GM18508 (cell line): ENCODE data around the gene ZNF280D.

Source experiments
- ATAC-seq: cut with Tn5 transposase; IDR thresholded peaks from one replicate; pipeline ENCODE4 v1.9.1; 2021; ENCODE audit warnings: moderate number of reproducible peaks; ENCODE audit not compliant: insufficient read depth, unreplicated experiment

The ZNF280D gene

DNA sequence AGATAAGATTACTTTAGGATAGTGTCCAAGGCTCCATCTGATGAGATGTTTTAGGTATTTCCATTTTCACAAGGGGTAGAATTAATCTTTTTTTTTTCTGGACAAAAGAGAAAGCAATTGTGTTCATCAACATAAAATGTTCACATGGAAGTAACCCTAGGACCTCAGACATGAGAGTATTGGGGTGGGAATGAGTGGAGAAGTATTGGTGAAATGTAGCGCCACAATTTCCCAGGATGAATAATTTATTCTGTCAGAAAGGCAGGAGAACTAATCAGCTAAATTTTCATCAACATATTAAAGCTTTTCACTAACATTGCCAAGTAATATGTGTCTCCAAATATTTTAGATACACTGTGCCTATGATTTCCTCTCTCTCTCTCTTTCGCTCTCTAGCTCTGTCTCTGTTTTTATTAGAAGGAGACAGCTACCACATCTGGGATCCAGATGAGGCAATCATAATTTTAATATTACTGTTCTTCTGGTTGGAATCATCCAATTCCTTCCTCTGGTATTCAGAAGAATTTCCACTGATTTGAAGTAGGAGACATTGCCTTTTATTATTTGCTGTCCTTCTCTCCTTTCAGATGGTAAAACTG is 21.6 kb upstream of the ZNF280D start:
- ATAC-seq: no peak

GRCh38 chr15:56752986-56753385 is 19.7 kb upstream of the ZNF280D start:
- no peak for ATAC-seq

DNA sequence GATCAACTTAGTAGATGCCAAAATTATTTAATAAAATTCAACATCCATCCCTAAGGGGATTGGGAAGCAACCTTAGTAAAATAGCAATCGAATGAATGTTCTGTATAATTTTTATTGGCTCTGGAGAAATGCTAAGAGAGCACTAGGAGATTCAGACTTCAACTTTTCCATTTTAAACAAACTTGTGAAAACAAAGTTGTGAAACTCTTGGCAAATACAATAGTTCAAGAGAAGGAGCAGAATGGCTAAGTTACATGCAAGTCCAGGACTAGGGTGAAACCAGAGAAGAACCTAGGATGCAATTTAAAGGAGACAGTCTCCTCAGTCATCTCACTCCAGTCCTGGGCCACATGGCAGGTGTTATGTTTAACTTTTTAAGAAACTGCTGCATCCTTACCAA is 16.7 kb upstream of the ZNF280D start:
- ATAC-seq: no peak

DNA sequence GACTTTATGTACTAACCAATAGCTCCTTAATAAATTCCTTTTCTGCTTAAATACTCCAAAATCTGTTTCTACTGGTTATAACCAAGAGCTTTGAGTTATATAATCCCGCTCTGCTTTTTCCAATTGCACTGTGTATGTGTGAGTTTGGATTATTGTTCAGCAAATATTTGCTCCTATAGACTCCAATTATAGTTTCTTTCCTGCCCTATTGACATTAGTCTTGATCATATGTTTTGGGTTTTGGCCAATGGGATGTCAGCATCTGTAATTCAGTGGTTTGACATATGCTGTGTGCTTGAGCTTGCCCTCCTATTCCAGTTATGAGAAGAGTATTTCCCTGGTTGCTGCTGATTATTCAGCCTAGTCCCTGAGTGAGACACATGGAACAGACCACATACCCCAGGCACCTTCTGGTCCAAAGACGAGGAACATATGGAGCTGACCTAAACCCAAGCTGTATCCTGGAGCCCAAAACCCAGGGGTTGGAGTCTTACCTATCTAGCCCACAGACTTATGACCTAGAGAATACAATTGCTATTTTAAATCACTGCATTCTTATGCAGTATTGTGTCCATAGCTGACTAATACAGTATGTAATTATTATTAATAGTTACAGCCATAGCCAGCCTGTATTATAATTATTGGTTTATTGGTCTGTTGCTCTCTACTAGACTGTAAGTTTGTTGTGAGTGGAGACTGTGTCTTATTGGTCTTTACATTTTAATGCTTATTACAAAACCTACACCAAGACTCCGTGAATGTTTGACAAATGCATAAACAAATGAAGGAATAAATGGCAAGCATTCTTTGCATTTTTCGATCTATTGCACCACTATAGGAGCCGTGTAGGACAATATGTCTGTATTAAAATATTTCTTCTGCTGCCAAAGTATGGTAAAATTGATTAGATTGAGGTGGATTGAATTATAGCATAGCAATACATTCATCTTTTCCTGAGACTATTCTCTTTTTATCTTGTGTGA is 11.7 kb upstream of the ZNF280D start:
- ATAC-seq: no peak

DNA sequence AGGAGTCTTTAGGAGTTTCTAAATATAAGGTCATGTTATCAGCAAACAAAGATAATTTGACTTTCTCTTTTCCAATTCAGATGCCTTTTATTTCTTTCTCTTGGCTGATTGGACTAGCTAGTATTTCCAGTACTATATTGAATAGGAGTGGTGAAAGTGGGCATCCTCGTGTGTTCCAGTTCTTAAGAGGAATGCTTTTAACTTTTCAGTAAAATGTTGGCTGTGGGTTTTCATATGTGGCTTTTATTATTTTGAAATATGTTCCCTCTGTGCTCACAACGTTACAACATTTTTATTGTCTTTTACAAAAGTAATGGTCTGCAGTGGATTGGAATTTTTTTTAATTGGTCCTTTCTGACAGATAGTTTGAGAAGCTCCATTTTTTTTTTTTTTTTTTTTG is 8.2 kb upstream of the ZNF280D start:
- ATAC-seq: no peak

GRCh38 chr15:56739964-56740640 is 6.8 kb upstream of the ZNF280D start:
- no peak for ATAC-seq

DNA sequence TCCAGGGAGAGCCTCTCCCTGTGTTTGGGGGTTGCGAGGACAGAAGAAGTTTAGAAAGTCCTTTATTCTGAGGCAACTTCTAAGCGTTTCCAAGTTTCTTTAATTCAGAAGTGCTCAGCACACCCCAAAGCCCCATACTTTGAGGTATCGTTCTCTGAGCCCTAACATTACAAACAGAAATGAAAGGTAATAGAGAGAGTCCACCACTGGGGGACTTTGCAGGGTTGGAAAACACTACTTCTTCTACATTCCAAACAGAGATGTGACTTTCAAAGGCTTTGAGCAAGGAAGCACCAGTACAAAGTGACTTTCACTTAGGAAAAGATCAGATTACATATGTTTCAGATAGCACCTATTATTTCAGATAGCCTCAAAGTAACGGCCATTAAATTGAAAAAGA is 6.2 kb upstream of the ZNF280D start:
- ATAC-seq: no peak

GRCh38 chr15:56737791-56738190 is 4.5 kb upstream of the ZNF280D start:
- no peak for ATAC-seq

GRCh38 chr15:56736881-56737707 is 3.8 kb upstream of the ZNF280D start:
- ATAC-seq: no peak

DNA sequence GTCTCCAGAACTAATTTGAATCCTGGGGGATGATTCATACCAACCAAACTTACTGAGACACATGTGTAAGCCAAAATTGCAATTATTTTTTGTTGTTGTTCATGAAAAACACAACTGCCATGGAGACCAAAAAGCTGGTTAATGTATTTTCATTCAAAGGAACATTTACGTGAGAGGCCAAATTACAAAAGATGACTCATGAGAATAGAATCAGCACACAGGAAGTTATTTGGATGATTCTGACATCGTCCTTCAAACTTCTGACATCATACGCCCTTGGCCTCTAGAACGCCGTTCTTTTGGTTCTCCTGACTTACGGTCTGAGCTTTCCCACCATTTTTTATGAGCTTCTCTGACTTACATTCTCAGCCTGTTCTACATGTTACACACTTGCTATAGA is 3.0 kb upstream of the ZNF280D start:
- no peak for ATAC-seq

GRCh38 chr15:56735589-56735988 is 2.3 kb upstream of the ZNF280D start:
- ATAC-seq: no peak

- no peak for ATAC-seq
Observed at GRCh38 chr15:56734013-56734635, 815 bp upstream of the ZNF280D start.

DNA sequence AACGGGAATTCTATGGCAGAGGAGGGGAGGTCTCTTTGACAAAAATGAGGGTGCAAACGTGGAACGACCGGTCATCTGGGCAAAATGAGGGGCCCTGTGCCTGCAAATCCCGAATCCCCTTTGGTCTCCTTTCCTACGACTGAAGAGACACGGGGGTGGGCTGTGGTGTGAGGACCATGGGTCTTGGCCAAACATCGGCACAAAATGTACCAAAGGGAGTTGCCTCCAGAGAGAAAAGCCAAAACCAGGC is 498 bp downstream of the ZNF280D start:
- ATAC-seq: no peak

DNA sequence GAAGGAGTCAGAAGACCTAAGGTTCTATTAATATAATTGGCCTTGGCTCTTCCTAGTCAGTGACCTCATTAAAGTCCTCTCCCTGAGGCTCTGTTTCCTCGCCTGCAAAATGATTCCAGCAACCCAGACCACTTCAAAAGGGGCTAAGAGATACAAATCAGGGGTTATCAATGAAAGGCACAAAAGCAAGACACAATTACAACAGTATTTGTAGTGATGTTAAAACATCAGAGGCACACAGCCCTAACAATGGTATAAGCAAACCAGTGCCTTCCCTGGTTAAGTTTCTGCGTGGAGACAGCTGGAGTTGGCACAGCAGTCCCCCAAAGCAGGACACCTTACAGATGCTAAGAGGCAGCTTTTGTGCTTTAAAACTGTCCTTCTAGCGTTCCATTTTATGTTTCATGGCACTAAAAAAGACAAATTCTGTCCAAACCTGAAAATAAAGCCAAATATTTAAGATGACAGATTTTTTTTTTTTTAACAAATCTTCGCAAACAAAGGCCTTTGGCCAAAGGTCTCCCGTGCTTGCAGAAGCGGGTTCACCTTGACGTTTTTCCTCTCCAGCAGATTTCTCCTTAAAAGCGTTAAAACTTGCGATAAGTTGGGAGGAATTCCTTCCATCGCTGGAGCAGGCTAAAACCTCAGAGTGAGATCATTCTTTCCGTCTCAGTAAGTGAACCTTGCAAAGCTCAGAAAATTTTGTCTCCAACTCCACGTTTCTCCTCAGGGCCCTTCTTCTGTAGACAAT is 999 bp downstream of the ZNF280D start:
- no peak for ATAC-seq

DNA sequence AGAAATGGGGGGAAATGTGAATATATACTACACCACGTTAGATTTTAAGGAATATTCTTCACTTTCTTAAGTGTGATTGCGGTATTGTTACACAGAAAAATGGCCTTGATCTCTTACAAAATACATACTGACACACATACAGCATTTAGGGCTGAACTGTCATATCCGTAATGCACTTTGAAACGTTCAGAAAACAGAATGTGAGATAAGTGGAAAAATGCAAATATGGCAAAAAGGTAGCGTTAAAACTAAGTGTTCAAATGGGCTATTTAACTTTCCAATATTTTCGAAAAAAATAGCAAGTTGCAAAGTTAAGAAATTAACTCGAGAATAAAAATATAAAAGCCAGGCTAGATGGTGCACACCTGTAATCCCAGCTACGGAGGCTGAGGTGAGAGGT is 1.8 kb downstream of the ZNF280D start:
- no peak for ATAC-seq

DNA sequence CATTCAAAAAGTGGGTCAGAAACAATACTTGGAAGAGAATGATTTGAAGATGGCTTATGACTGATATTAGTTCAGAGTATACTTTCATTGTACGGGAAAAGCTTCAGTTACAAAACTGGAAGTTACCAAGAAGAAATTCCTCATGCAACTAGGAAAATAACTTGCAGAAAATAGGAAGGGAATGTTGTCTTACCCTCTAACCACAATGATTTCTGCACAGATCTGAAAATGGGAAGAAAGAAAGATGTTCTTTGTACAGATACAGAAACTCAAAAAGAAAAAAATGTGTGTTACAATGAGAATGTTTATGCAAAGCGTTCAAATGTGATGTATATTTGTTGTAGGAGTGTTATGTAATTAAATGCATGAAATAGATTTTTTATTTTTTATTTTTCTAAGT is 3.7 kb downstream of the ZNF280D start:
- no peak for ATAC-seq

- no peak for ATAC-seq
Observed at GRCh38 chr15:56725386-56725785, 7.9 kb downstream of the ZNF280D start.

- no peak for ATAC-seq
Observed at GRCh38 chr15:56724232-56724631, 9.1 kb downstream of the ZNF280D start.

- no peak for ATAC-seq
Observed at GRCh38 chr15:56723787-56724186, 9.5 kb downstream of the ZNF280D start.
